IMR-90 (cell line): Measurements from ENCODE around the gene COL20A1.

ENCODE experiments used
- CEBPB ChIP-seq: IDR thresholded peaks from 2 replicates; pipeline ENCODE4 v1.6.1; 2012; ENCODE audit warnings: low read depth, low read length, improper control_type of control experiment
- CTCF ChIP-seq: conservative IDR thresholded peaks from 2 replicates; pipeline ENCODE4 v1.5.1; 2012; ENCODE audit warnings: mild to moderate bottlenecking, low read depth, low read length, improper control_type of control experiment
- FOS ChIP-seq: fragments of 150-350 bp; IDR thresholded peaks from 2 replicates; pipeline ENCODE4 v1.6.1; 2016; ENCODE audit warnings: low read depth, low read length
- MXI1 ChIP-seq: IDR thresholded peaks from 2 replicates; pipeline ENCODE4 v1.6.1; 2012; ENCODE audit warnings: low read depth, mild to moderate bottlenecking, low read length, moderate library complexity, borderline replicate concordance
- POLR2A ChIP-seq: IDR thresholded peaks from 2 replicates; pipeline ENCODE4 v1.6.1; 2012; ENCODE audit warnings: mild to moderate bottlenecking, low read depth, low read length
- RAD21 ChIP-seq: IDR thresholded peaks from 2 replicates; pipeline ENCODE4 v1.6.1; 2012; ENCODE audit warnings: low read length, improper control_type of control experiment
- RFX5 ChIP-seq: IDR thresholded peaks from 2 replicates; pipeline ENCODE4 v1.8.0; 2012; ENCODE audit warnings: low read depth, mild to moderate bottlenecking, low read length, moderate library complexity

DNA sequence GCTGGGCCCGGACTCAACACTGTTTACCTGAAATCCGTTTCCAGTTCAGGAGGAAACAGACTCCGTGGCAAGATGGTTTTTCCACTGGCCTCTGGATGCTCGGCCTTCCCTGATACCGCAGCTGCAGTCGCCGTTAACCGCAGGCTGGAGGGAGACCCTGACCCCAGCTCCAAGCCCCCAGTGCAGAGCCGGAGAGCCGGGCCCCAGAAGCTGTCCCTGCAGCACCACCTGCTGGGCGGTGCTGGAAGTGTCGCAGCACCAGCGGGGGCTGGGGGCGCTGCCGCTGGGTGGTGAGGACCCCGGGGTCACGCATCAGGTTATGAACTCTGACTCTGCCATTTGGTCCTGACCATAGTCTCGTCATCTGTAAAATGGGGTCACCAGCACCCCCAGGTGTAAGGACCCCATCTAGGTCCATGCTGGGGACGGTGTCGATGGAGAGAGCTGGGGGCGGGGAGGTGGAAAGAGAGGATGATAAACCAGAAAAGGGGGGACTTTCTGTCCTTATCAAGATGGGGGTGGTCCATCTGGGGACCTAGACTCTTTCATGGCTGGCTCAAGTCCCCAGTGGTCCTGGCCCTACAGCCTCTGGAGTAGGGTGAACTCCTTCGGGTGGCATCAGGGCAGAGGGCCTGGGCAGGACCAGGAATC lies 88.9 kb downstream of the COL20A1 start:
- TF ChIP-seq CTCF (peak; percentile 72), POLR2A (no peak), RFX5 (no peak), MXI1 (no peak), CEBPB (no peak), FOS (no peak), RAD21 (peak; percentile 77)
